ENCODE measurements around the gene SELENOS. TPM values are rescaled to one million over a fixed set of nuclear protein-coding genes. Genes with fewer than 3 reads are reported as not detected.

The SELENOS gene
- total and polyA plus RNA-seq, 9 donors, result 36.9 to 83.2 (median 43.6) TPM

GRCh38 chr15:101244036-101244781 lies 33.1 kb downstream of the SELENOS start:
- Histone ChIP-seq H3K36me3 (no peaks in the 10 kb centered on the region), H3K9me3 (no peaks in the 10 kb centered on the region), H3K27ac (no peak overlapping the region), H3K4me3 (no peak overlapping the region), H3K27me3 (no peaks in the 10 kb centered on the region), H3K4me1 (ENCODE audit: insufficient read depth) (peaks cover 42% of the 10 kb centered on the region)
- no peak for TF ChIP-seq CTCF (IDR thresholded peaks at IDR 0.05)
- no peak for TF ChIP-seq EP300 (IDR thresholded peaks at IDR 0.05)
- TF ChIP-seq POLR2A (IDR thresholded peaks at IDR 0.05), result no peak
- 35 to 43% (median 35%) methylated on average over 7 of the region's 7 CpGs for WGBS, 3 donors
- intact Hi-C loops (cut with DNase I), result loop anchor here in 3 of 4 donors (5.0 to 10.0 kb wide), 4 partner anchors 47 to 109 kb away; no protein-coding TSS in a partner anchor
- DNase-seq, result peak in 1 of 5 donors; percentile 11

- DNase-seq, result no peak
- H3K27me3 ChIP-seq, result no peaks in the 10 kb centered on the region
- H3K27ac ChIP-seq, result no peak overlapping the region
- intact Hi-C loops (cut with DNase I), result loop anchor here in 3 of 4 donors (5.0 to 10.0 kb wide), 4 partner anchors 46 to 109 kb away; no protein-coding TSS in a partner anchor
- no peaks in the 10 kb centered on the region for H3K9me3 ChIP-seq
- whole genome bisulfite sequencing, 3 donors, result 39 to 64% (median 63%) methylated on average over 9 of the region's 9 CpGs
- H3K36me3 ChIP-seq, result no peaks in the 10 kb centered on the region
- TF ChIP-seq EP300 (IDR thresholded peaks at IDR 0.05) (no peak), CTCF (IDR thresholded peaks at IDR 0.05) (no peak), POLR2A (IDR thresholded peaks at IDR 0.05) (no peak)
- peaks cover 45% of the 10 kb centered on the region for H3K4me1 ChIP-seq (ENCODE audit: insufficient read depth)
- no peak overlapping the region for H3K4me3 ChIP-seq
Observed at GRCh38 chr15:101243420-101243819, 33.9 kb downstream of the SELENOS start.

GRCh38 chr15:101242999-101243336 lies 34.3 kb downstream of the SELENOS start:
- TF ChIP-seq CTCF (IDR thresholded peaks at IDR 0.05) (no peak), POLR2A (IDR thresholded peaks at IDR 0.05) (no peak), EP300 (IDR thresholded peaks at IDR 0.05) (no peak)
- peaks cover 45% of the 10 kb centered on the region for H3K4me1 ChIP-seq (ENCODE audit: insufficient read depth)
- H3K27ac ChIP-seq, result no peak overlapping the region
- no peak for DNase-seq
- no peaks in the 10 kb centered on the region for H3K36me3 ChIP-seq
- H3K27me3 ChIP-seq, result no peaks in the 10 kb centered on the region
- intact Hi-C loops (cut with DNase I), result loop anchor here in 3 of 4 donors (5.0 to 10.0 kb wide), 4 partner anchors 46 to 108 kb away; no protein-coding TSS in a partner anchor
- no peaks in the 10 kb centered on the region for H3K9me3 ChIP-seq
- H3K4me3 ChIP-seq, result no peak overlapping the region
- WGBS, 3 donors, result 30 to 39% (median 32%) methylated on average over 6 of the region's 6 CpGs

GRCh38 chr15:101242160-101242998 lies 34.9 kb downstream of the SELENOS start:
- Histone ChIP-seq H3K4me3 (no peak overlapping the region), H3K27ac (no peak overlapping the region), H3K27me3 (no peaks in the 10 kb centered on the region), H3K36me3 (no peaks in the 10 kb centered on the region), H3K4me1 (ENCODE audit: insufficient read depth) (peaks cover 44% of the 10 kb centered on the region), H3K9me3 (no peaks in the 10 kb centered on the region)
- no peak for DNase-seq
- WGBS, 3 donors, result 21 to 32% (median 26%) methylated on average over 12 of the region's 12 CpGs
- no peak for TF ChIP-seq EP300 (IDR thresholded peaks at IDR 0.05)
- TF ChIP-seq CTCF (IDR thresholded peaks at IDR 0.05), result no peak
- no peak for TF ChIP-seq POLR2A (IDR thresholded peaks at IDR 0.05)
- intact Hi-C loops (cut with DNase I), result loop anchor here in 3 of 4 donors (5.0 to 10.0 kb wide), 4 partner anchors 45 to 108 kb away; no protein-coding TSS in a partner anchor
